ENCODE data around the gene PAPOLA.

The PAPOLA gene

GRCh38 chr14:96584907-96585671 is 82.9 kb downstream of the PAPOLA start:
- in situ Hi-C loops (cut with MboI; ENCODE audit: low sequenced_read_pairs) = no loop called here

GRCh38 chr14:96585672-96586013 is 83.5 kb downstream of the PAPOLA start:
- in situ Hi-C loops (cut with MboI; ENCODE audit: low sequenced_read_pairs) = no loop called here

- in situ Hi-C loops (cut with MboI; ENCODE audit: low sequenced_read_pairs) = no loop called here
Observed at GRCh38 chr14:96586056-96586455, 83.9 kb downstream of the PAPOLA start.

GRCh38 chr14:96586921-96587822 is 85.0 kb downstream of the PAPOLA start:
- in situ Hi-C loops (cut with MboI; ENCODE audit: low sequenced_read_pairs) = no loop called here

GRCh38 chr14:96587823-96588385 is 85.7 kb downstream of the PAPOLA start:
- in situ Hi-C loops (cut with MboI; ENCODE audit: low sequenced_read_pairs) = no loop called here

- in situ Hi-C loops (cut with MboI; ENCODE audit: low sequenced_read_pairs) = no loop called here
Observed at GRCh38 chr14:96588410-96589257, 86.5 kb downstream of the PAPOLA start.

- in situ Hi-C loops (cut with MboI; ENCODE audit: low sequenced_read_pairs) = no loop called here
Observed at GRCh38 chr14:96589577-96589976, 87.4 kb downstream of the PAPOLA start.

GRCh38 chr14:96590190-96590864 is 88.1 kb downstream of the PAPOLA start:
- in situ Hi-C loops (cut with MboI; ENCODE audit: low sequenced_read_pairs) = no loop called here

- in situ Hi-C loops (cut with MboI; ENCODE audit: low sequenced_read_pairs) = no loop called here
Observed at GRCh38 chr14:96592591-96593386, 90.6 kb downstream of the PAPOLA start.

- in situ Hi-C loops (cut with MboI; ENCODE audit: low sequenced_read_pairs) = no loop called here
Observed at GRCh38 chr14:96594961-96595360, 92.8 kb downstream of the PAPOLA start.

GRCh38 chr14:96597680-96598079 is 95.5 kb downstream of the PAPOLA start:
- in situ Hi-C loops (cut with MboI; ENCODE audit: low sequenced_read_pairs) = no loop called here

- in situ Hi-C loops (cut with MboI; ENCODE audit: low sequenced_read_pairs) = no loop called here
Observed at GRCh38 chr14:96598332-96598928, 96.2 kb downstream of the PAPOLA start.

GRCh38 chr14:96599076-96599475 is 96.9 kb downstream of the PAPOLA start:
- in situ Hi-C loops (cut with MboI; ENCODE audit: low sequenced_read_pairs) = no loop called here

GRCh38 chr14:96602186-96602585 is 100.0 kb downstream of the PAPOLA start:
- in situ Hi-C loops (cut with MboI; ENCODE audit: low sequenced_read_pairs) = no loop called here

GRCh38 chr14:96603350-96604255 is 101.4 kb downstream of the PAPOLA start:
- in situ Hi-C loops (cut with MboI; ENCODE audit: low sequenced_read_pairs) = no loop called here

GRCh38 chr14:96614481-96614881 is 112.3 kb downstream of the PAPOLA start:
- in situ Hi-C loops (cut with MboI; ENCODE audit: low sequenced_read_pairs) = no loop called here

GRCh38 chr14:96616161-96616721 is 114.1 kb downstream of the PAPOLA start:
- in situ Hi-C loops (cut with MboI; ENCODE audit: low sequenced_read_pairs) = no loop called here

All from HL-60/S4 treated with phorbol 12-myristate 13-acetate at 8.2 ng/mL for 4 days and 3 days (cell line).